T-cell (primary cell): ENCODE measurements around the gene TMEM132C. TPM values are rescaled to one million over a fixed set of nuclear protein-coding genes. Genes with fewer than 3 reads are reported as not detected.

Experiments
- ATAC-seq, 4 experiments: fragments of 200-7000 bp in 3 of 4; fragments of 150-1000 bp in 1 of 4; cut with Tn5 transposase; replicated peaks in 1 of 4; 1 replicate in 3 of 4; 2 replicates in 1 of 4; pipeline ENCODE4 v1.10.0; 2021; ENCODE audit warnings: moderate library complexity in 3 of 4, mild to moderate bottlenecking in 2 of 4, moderate number of reproducible peaks in 1 of 4
- CTCF ChIA-PET, 2 donors: fragments of 300-600 bp; sonication (Branson Sonifier 250); formaldehyde crosslinking; loops; one replicate each; lab custom pipeline; 2022; ENCODE audit warnings: antibody characterized with exemption in 2 of 2; lab: Charles Lee
- POLR2A ChIA-PET, 2 donors: fragments of 300-600 bp; sonication (Branson Sonifier 250); formaldehyde crosslinking; loops; one replicate each; lab custom pipeline; 2022; ENCODE audit warnings: antibody characterized with exemption in 2 of 2; lab: Charles Lee
- DNase-seq, 35 experiments: peaks; one replicate each; pipeline versions ENCODE4 v3.0.0 to v3.0.0-alpha.2; 2013 to 2023
- H3K27ac ChIP-seq: one replicate; pipeline ENCODE4 v1.5.1; 2013; ENCODE audit warnings: low read length
- H3K27me3 ChIP-seq, 2 experiments: replicated peaks in 1 of 2; 1 replicate in 1 of 2; 2 replicates in 1 of 2; pipeline versions ENCODE4 v1.6.1 to v1.7.0; 2013; ENCODE audit warnings: low read length in 1 of 2, mixed read lengths in 1 of 2; ENCODE audit not compliant: control insufficient read depth in 2 of 2, insufficient read depth in 2 of 2; ENCODE audit errors: extremely low read depth in 1 of 2
- H3K36me3 ChIP-seq, 2 donors: 1 replicate in 1 of 2; 2 replicates in 1 of 2; pipeline versions ENCODE4 v1.6.1 to v1.7.0; 2013; ENCODE audit warnings: low read length in 1 of 2; ENCODE audit not compliant: control insufficient read depth in 2 of 2, insufficient read depth in 1 of 2; ENCODE audit errors: extremely low read depth in 1 of 2
- H3K4me1 ChIP-seq, 2 experiments: 1 replicate in 1 of 2; 2 replicates in 1 of 2; pipeline versions ENCODE4 v1.6.1 to v1.7.0; 2013; ENCODE audit warnings: low read length in 2 of 2, mixed read lengths in 1 of 2; ENCODE audit not compliant: insufficient read depth in 2 of 2, control insufficient read depth in 1 of 2; ENCODE audit errors: extremely low read depth in 1 of 2
- H3K4me3 ChIP-seq, 2 donors: 1 replicate in 1 of 2; 2 replicates in 1 of 2; pipeline versions ENCODE4 v1.5.1 to v1.7.0; 2013; ENCODE audit warnings: mild to moderate bottlenecking in 2 of 2, low read length in 1 of 2, moderate library complexity in 1 of 2; ENCODE audit not compliant: control insufficient read depth in 1 of 2; ENCODE audit errors: extremely low read depth in 1 of 2
- H3K9me3 ChIP-seq: 2 replicates; pipeline ENCODE4 v1.7.0; 2013
- H3K27ac Mint-ChIP-seq, 2 donors: one replicate each; pipeline ENCODE4 v1.8.0; 2020 to 2021; ENCODE audit warnings: mild to moderate bottlenecking in 2 of 2, mixed read lengths in 2 of 2
- H3K27me3 Mint-ChIP-seq, 2 donors: one replicate each; pipeline ENCODE4 v1.8.0; 2021 to 2022; ENCODE audit warnings: mixed read lengths in 2 of 2
- H3K36me3 Mint-ChIP-seq: one replicate; pipeline ENCODE4 v1.8.0; 2021; ENCODE audit warnings: mixed read lengths
- H3K4me1 Mint-ChIP-seq, 3 donors: one replicate each; pipeline ENCODE4 v1.8.0; 2020 to 2022; ENCODE audit warnings: mixed read lengths in 3 of 3, mild to moderate bottlenecking in 1 of 3
- H3K4me3 Mint-ChIP-seq, 3 donors: one replicate each; pipeline ENCODE4 v1.8.0; 2020 to 2022; ENCODE audit warnings: mild to moderate bottlenecking in 3 of 3, mixed read lengths in 3 of 3, moderate library complexity in 3 of 3
- H3K9me3 Mint-ChIP-seq, 3 donors: one replicate each; pipeline ENCODE4 v1.8.0; 2020 to 2022; ENCODE audit warnings: mixed read lengths in 3 of 3
- WGBS: methylation state at CpG from one replicate; pipeline ENCODE4 v1.1.5; 2013; ENCODE audit warnings: missing lambda C conversion rate; ENCODE audit not compliant: insufficient coverage; 5-methylcytosine and 5-hydroxymethylcytosine counted together
- total RNA-seq, 35 experiments: library from RNA in 6 of 35; stranded (reverse) in 6 of 35; fragments of 120-200 nt in 1 of 35; gene quantifications; one replicate each; pipeline versions ENCODE4 v1.2.1 to v1.2.4 and lab custom pipeline; 2013 to 2026

The TMEM132C gene
- total RNA-seq, 5 donors from 2014 or later (not counting 1 experiment from before 2014, with no cell fraction given): 0.07 TPM; not detected in 4

DNA sequence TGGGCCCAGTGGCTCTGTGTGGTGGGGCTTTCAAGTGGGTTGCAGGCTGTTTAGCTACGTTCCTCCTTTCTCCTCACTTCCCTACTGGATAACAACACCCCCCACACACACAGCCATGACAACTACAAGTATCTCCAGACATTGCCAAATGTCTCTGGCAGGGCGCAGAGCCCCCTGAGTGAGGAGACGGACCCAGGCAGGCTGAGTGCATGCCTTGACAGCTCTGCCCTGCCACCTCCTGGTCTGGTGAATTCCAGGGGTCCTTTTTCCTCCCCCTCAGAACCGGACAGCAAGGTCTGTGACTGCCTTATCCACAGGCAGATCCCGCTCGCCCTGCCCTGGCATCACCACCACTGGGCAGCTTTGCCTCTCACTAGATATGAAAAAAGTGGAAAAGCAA, 276.5 kb downstream of the TMEM132C start:
- peaks cover 0 to 16% (median 9%) of the 10 kb centered on the region in 3 donors for H3K9me3 Mint-ChIP-seq
- peak overlapping the region in 1 of 3 donors; percentile 35 for H3K4me3 Mint-ChIP-seq
- POLR2A ChIA-PET: no interaction called here
- Histone ChIP-seq H3K36me3 (no peaks in the 10 kb centered on the region), H3K4me1 (peaks cover 0 to 4% of the 10 kb centered on the region in 2 experiments), H3K27ac (no peak overlapping the region), H3K27me3 (peaks cover 0 to 6% of the 10 kb centered on the region in 2 experiments), H3K9me3 (no peaks in the 10 kb centered on the region), H3K4me3 (no peak overlapping the region)
- H3K27ac Mint-ChIP-seq: no peak overlapping the region
- no peaks in the 10 kb centered on the region for H3K27me3 Mint-ChIP-seq
- DNase-seq (no peak), ATAC-seq (no peak)
- CTCF ChIA-PET: no interaction called here
- WGBS: 82% methylated on average over 3 of the region's 6 CpGs
- no peaks in the 10 kb centered on the region for H3K36me3 Mint-ChIP-seq
- peaks cover 0 to 8% (median 0%) of the 10 kb centered on the region in 3 donors for H3K4me1 Mint-ChIP-seq

DNA sequence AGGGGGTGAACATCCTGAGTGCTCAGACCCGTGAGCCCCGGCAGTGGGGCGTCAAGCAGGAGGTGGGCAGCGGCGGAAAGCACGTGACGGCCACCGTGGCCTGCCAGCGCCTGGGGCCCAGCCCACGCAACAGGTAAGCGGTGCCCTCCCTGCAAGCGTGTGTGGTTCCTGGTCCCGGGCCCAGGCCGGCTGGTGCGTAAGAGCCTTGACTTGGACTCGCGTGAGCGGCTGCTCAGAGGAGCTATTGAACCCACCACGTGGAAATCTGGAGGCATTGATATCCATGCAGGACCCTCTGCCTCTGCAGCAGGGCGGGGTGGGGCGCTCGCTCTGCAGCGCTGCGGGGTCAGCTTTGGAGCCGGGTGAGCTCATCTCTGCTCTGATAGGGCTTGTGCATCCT, 277.0 kb downstream of the TMEM132C start:
- no peak overlapping the region for H3K27ac ChIP-seq
- CTCF ChIA-PET: no interaction called here
- Mint-ChIP-seq H3K27ac (no peak overlapping the region), H3K4me3 (no peak overlapping the region), H3K4me1 (peaks cover 0 to 8% (median 0%) of the 10 kb centered on the region in 3 donors), H3K36me3 (no peaks in the 10 kb centered on the region), H3K9me3 (peaks cover 0 to 16% (median 5%) of the 10 kb centered on the region in 3 donors), H3K27me3 (no peaks in the 10 kb centered on the region)
- no peaks in the 10 kb centered on the region for H3K9me3 ChIP-seq
- H3K4me1 ChIP-seq: peaks cover 0 to 4% of the 10 kb centered on the region in 2 experiments
- H3K36me3 ChIP-seq: no peaks in the 10 kb centered on the region
- no peak overlapping the region for H3K4me3 ChIP-seq
- POLR2A ChIA-PET: interaction anchor here in 1 of 2 donors (0.6 kb wide), 1 partner anchor 1657 kb away, joined by 3 read pairs; no protein-coding TSS in a partner anchor
- 92% methylated on average over 25 of the region's 25 CpGs for WGBS
- H3K27me3 ChIP-seq: peaks cover 0 to 6% of the 10 kb centered on the region in 2 experiments
- DNase-seq (no peak), ATAC-seq (no peak)

DNA sequence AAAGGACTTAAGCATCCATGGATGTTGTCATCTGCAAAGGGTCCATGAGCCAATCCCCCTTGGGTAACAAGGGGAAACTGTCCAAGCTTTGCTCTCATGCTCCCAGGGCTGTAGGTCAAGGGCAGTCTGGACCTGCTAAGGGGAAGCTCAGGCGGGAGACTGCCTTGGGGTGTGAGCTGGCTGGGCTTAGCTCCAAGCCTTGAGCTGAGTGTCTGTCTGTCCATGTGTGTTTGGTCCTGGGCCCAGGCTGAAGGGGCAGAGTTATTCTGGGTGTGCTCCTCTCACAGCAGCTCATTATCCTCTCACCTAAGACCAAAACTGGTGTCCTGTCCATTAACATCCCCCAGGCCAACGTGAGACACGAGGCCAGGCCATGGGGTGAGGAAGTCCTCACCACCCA, 282.0 kb downstream of the TMEM132C start:
- WGBS: no CpG with 5 or more reads among the region's 3 CpGs
- Mint-ChIP-seq H3K4me1 (no peaks in the 10 kb centered on the region), H3K36me3 (no peaks in the 10 kb centered on the region), H3K27me3 (no peaks in the 10 kb centered on the region), H3K27ac (no peak overlapping the region), H3K9me3 (peaks cover 0 to 6% (median 0%) of the 10 kb centered on the region in 3 donors), H3K4me3 (no peak overlapping the region)
- ChIA-PET CTCF (no interaction called here), POLR2A (no interaction called here)
- Histone ChIP-seq H3K27ac (no peak overlapping the region), H3K9me3 (no peaks in the 10 kb centered on the region), H3K4me1 (no peaks in the 10 kb centered on the region), H3K27me3 (peaks cover 0 to 15% of the 10 kb centered on the region in 2 experiments), H3K36me3 (no peaks in the 10 kb centered on the region), H3K4me3 (no peak overlapping the region)
- ATAC-seq: no peak
- DNase-seq: no peak

DNA sequence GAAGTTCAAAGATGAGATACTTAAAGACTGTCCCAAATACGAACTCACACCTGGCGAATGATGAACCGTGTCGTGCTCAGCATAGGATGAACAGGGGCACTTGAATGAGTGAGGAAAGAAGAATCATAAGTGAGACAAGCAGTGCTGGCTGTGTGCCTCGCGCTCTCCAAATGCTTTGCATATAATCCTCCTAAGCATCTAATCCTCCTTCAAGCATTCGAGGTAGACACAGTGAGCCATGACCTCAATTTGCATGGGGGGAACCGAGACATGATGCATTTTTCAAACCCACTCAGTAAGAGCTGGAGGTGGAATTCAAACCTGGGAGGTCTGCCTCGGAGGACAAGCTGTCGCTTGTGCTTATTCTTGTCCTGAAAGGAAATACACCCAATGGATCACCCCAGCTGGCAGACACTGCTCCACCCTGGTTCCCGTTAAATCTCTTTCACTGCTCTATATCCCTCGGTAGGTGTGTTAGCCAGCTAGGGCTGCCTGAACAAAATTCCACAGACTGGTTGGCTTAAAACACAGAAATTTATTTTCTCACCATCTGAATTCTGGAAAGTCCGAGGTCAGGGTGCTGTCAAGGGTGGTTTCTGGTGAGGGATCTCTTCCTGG, 282.7 kb downstream of the TMEM132C start:
- no peaks in the 10 kb centered on the region for H3K9me3 ChIP-seq
- ChIA-PET POLR2A (no interaction called here), CTCF (no interaction called here)
- no peaks in the 10 kb centered on the region for H3K36me3 ChIP-seq
- no peaks in the 10 kb centered on the region for H3K36me3 Mint-ChIP-seq
- no peak overlapping the region for H3K27ac Mint-ChIP-seq
- H3K4me1 Mint-ChIP-seq: no peaks in the 10 kb centered on the region
- ATAC-seq (no peak), DNase-seq (no peak)
- H3K4me1 ChIP-seq: no peaks in the 10 kb centered on the region
- no peaks in the 10 kb centered on the region for H3K27me3 Mint-ChIP-seq
- H3K9me3 Mint-ChIP-seq: peaks cover 0 to 6% (median 0%) of the 10 kb centered on the region in 3 donors
- H3K4me3 Mint-ChIP-seq: no peak overlapping the region
- WGBS: 80% methylated on average over 3 of the region's 13 CpGs
- no peak overlapping the region for H3K4me3 ChIP-seq
- H3K27me3 ChIP-seq: peaks cover 0 to 18% of the 10 kb centered on the region in 2 experiments
- no peak overlapping the region for H3K27ac ChIP-seq

DNA sequence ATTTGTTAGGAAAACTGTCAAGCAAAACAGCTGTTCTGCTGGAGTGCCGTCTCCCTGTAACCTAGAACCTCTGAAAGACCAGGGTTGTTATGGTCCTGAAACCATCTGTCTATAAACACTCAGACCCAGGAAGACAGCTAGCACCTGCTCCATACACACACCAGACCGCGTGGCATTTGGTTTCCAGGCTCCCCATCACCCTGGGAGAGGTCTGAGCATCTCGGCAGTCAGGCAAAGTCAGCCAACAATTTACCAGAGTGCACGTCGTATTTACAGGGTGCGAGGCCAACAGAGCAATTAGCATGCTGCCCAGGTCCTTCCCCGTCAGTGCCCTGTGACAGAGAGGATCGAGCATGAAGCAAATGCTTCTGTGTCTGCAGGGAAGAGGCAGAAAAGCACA, 284.3 kb downstream of the TMEM132C start:
- H3K27ac Mint-ChIP-seq: no peak overlapping the region
- CTCF ChIA-PET: interaction anchor here in 1 of 2 donors (0.5 kb wide), 1 partner anchor 403 kb away, joined by 4 read pairs; no protein-coding TSS in a partner anchor
- Histone ChIP-seq H3K36me3 (no peaks in the 10 kb centered on the region), H3K4me1 (no peaks in the 10 kb centered on the region), H3K27ac (no peak overlapping the region), H3K9me3 (no peaks in the 10 kb centered on the region), H3K27me3 (peaks cover 0 to 18% of the 10 kb centered on the region in 2 experiments), H3K4me3 (no peak overlapping the region)
- no peak overlapping the region for H3K4me3 Mint-ChIP-seq
- WGBS: 28% methylated on average over 9 of the region's 9 CpGs
- no peak for DNase-seq
- no peaks in the 10 kb centered on the region for H3K27me3 Mint-ChIP-seq
- no peak for ATAC-seq
- no peaks in the 10 kb centered on the region for H3K4me1 Mint-ChIP-seq
- peaks cover 0 to 2% (median 0%) of the 10 kb centered on the region in 3 donors for H3K9me3 Mint-ChIP-seq
- no peaks in the 10 kb centered on the region for H3K36me3 Mint-ChIP-seq
- POLR2A ChIA-PET: no interaction called here

DNA sequence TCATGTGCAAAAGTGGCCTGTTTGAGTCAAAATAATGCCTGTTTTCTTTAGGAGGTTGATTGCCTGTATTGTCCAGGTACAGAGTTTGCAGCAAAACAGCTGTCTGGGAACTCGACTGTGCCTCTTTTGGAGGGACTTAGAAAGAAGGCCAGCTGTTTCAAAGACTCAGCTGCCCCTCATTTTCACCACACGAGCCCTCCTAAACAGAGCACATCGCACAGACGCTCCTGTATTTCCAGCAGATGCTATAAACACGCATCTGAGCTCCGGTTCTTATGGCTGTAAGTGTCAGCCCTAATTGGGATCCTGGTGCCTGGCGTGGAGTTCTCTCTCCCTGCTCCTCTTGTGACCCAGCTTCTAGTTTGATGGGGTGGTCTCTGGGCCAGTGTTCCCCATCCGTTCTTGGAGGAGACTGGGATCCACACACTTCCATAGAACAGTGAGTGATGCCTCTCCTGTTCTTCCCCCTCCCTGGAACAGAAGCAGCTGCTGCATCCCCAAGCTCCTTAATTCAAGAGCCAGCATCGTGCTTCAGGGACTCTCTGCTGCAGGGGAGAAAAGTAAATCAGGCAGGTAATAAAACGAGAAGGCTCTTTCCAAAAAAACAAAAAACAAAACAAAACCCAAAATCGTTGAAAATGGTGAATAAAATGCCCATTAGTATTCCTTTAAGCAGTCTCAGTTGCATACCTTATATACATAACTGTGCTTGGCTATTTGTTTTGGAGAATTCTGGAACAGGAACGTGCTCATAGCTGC, 287.8 kb downstream of the TMEM132C start:
- Histone ChIP-seq H3K4me1 (no peaks in the 10 kb centered on the region), H3K27me3 (peaks cover 0 to 12% of the 10 kb centered on the region in 2 experiments), H3K4me3 (no peak overlapping the region), H3K36me3 (no peaks in the 10 kb centered on the region), H3K9me3 (no peaks in the 10 kb centered on the region), H3K27ac (no peak overlapping the region)
- no peak overlapping the region for H3K27ac Mint-ChIP-seq
- ATAC-seq (no peak), DNase-seq (no peak)
- H3K36me3 Mint-ChIP-seq: no peaks in the 10 kb centered on the region
- no peak overlapping the region for H3K4me3 Mint-ChIP-seq
- POLR2A ChIA-PET: no interaction called here
- CTCF ChIA-PET: no interaction called here
- no peaks in the 10 kb centered on the region for H3K27me3 Mint-ChIP-seq
- no CpG with 5 or more reads among the region's 12 CpGs for WGBS
- H3K4me1 Mint-ChIP-seq: no peaks in the 10 kb centered on the region
- H3K9me3 Mint-ChIP-seq: peaks cover 5 to 16% (median 9%) of the 10 kb centered on the region in 3 donors
